Measurements from ENCODE around the gene SPATA2.

The SPATA2 gene

DNA sequence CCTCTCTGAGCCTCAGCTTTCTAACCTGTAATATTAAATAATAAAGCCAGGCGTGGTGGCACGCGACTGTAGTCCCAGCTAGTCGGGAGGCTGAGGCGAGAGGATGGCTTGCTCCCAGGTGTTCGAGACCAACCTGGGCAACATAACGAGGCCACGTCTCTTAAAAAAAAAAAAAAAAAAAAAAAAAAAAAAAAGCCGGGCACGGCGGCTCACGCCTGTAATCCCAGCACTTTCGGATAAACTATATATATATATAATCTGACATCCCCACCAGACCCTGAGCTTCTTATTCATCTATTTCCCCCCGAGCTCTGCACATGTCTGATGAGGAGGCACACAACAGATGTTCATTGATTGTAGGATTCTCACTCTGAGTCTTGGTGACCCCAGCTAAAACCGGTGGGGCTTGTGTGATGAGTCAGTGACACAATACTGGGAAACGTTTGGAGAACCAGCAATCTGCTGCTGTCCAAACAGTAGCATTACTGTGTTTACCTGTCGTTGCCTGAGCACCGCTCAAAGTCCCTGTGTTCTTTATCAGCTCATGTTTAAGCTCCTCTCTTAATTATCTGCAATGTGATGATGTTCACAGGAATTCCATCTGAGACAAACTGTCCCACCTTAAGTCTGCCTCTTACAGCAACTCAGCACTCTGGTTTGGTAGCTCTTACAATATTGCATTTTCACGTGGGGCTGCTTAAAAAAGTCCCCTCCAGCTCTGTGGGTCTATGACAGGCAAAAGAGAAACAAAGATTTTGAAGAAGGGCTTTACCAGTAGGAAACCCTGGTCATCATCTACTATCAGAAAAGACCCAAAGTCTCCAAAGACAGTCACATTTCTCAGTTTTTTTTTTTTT, 1.0 kb upstream of the SPATA2 start:
- peak overlapping the region; percentile 66 for H3K4me3 ChIP-seq (ENCODE audit: low read depth, low read length)
- TF ChIP-seq, protein P1, sequence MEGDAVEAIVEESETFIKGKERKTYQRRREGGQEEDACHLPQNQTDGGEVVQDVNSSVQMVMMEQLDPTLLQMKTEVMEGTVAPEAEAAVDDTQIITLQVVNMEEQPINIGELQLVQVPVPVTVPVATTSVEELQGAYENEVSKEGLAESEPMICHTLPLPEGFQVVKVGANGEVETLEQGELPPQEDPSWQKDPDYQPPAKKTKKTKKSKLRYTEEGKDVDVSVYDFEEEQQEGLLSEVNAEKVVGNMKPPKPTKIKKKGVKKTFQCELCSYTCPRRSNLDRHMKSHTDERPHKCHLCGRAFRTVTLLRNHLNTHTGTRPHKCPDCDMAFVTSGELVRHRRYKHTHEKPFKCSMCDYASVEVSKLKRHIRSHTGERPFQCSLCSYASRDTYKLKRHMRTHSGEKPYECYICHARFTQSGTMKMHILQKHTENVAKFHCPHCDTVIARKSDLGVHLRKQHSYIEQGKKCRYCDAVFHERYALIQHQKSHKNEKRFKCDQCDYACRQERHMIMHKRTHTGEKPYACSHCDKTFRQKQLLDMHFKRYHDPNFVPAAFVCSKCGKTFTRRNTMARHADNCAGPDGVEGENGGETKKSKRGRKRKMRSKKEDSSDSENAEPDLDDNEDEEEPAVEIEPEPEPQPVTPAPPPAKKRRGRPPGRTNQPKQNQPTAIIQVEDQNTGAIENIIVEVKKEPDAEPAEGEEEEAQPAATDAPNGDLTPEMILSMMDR (IDR thresholded peaks at IDR 0.05; ENCODE audit: control insufficient read depth, extremely low read depth, insufficient read depth) = no peak
- no peak for DNase-seq (ENCODE audit: low read depth)

DNA sequence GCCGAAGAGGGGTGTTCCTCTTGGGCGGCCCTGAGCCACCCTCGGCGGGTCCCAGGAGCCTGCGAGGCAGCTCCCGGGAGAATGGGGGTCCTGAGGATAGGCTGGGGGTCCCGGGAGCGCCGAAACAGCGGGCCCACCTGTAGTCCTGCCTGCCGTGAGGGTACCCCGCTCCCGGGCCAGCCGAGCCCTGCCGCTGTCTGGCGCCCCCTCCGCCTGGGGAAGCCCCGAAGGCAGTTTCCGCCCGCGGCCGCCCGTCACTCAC, 280 bp downstream of the SPATA2 start:
- DNase-seq (ENCODE audit: low read depth) = no peak
- TF ChIP-seq, protein P1 (IDR thresholded peaks at IDR 0.05; ENCODE audit: control insufficient read depth, extremely low read depth, insufficient read depth) = no peak

DNA sequence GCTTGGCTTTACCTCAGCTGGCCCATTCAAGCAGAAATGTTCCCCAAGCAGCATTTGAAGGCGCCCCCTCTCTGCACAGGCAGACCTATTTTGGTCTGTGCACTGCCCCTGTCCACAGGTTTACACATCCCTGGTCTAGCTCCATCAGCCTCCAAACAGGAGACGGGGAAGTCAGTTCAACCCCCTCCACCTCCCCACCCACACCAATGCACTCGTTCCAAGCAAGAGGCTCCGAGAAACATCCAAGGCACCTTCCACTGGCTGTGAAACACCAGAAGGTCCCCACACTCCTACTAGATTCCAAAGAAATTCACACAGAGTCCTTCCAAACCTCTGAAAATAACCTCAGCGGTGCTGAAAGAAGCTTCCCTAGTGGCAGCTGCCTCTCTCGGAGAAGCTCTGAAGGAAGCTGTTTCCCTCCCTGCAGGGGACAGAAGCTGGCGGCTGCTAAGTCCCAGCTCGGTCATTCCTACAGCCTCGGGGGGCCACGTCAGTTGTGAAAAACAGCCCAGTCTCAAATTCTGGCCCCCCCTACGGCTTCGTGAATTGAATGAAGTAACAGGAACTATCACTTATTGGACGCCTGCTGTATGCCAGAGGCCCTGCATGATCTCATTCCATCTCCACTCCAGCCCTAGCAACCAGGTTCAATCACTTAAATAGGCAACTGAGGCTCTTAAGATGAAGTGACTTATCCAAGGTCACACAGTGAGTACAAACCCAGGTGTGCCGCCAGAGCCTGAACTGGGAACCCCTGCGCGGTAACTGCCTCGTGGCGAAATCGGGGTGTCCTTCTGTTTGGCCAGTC, 815 bp downstream of the SPATA2 start:
- TF ChIP-seq, protein P1 (IDR thresholded peaks at IDR 0.05; ENCODE audit: control insufficient read depth, extremely low read depth, insufficient read depth) = peak; percentile 7; the same call in 1 of the 2 replicates
- H3K4me3 ChIP-seq (ENCODE audit: low read depth, low read length) = peak overlapping the region; percentile 66
- no peak for DNase-seq (ENCODE audit: low read depth)

More for the DNA sequence above, 280 bp downstream of the SPATA2 start:
- peak overlapping the region; percentile 66 for H3K4me3 ChIP-seq (ENCODE audit: low read depth, low read length)

DNA sequence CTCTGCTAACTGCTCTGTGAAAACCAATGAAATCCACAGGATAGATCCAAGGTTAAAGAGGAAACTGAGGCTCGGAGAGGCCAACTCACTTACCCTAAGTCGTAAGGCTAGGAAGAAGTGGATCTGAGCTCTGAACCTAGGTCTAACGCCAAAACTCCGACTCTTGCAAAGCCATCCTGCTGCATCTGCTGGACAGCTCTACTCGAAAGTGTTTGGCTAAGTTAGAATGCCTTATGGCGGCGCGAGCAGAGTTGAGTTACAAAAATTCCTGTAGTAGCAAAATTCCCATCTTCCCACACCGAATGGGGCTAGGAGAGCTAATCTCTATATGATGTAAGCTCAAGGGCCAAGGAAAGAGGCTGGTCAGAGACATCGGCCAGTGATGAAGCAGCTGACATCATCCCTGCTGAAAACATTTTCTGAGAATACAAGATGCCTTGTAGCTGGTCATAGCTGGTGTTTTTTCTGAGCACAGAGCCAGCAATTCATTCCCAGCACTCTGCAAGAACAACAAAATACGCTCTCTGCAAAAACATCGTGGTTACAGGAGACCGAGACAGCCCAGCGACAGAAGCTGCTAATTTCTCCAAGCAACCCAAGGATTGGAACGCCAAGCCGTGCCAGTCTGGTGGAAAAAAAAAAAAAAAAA, 1.8 kb downstream of the SPATA2 start:
- H3K4me3 ChIP-seq (ENCODE audit: low read depth, low read length) = peak overlapping the region; percentile 66
- TF ChIP-seq, protein P1 (IDR thresholded peaks at IDR 0.05; ENCODE audit: control insufficient read depth, extremely low read depth, insufficient read depth) = no peak
- DNase-seq (ENCODE audit: low read depth) = no peak

DNA sequence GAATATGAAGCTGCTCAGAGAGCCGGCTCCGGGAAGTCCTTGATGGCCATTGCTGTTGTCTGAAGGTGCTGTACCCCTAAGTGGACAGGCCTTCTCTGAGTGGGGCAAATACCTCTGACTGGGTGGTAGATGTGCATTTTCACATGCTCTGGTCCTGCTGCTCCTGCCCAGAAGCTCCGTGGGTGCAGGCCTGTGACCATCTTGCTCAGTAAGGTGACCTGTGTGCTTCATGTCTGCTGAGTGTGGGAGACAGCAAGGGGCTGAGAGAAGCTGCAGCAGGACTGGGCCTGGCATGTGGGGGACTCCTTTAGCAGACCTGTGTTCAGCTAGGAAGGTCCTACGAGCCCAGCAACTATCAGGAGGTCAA, 5.0 kb downstream of the SPATA2 start:
- no peak for DNase-seq (ENCODE audit: low read depth)
- H3K4me3 ChIP-seq (ENCODE audit: low read depth, low read length) = peak overlapping the region; percentile 32
- TF ChIP-seq, protein P1 (IDR thresholded peaks at IDR 0.05; ENCODE audit: control insufficient read depth, extremely low read depth, insufficient read depth) = no peak

DNA sequence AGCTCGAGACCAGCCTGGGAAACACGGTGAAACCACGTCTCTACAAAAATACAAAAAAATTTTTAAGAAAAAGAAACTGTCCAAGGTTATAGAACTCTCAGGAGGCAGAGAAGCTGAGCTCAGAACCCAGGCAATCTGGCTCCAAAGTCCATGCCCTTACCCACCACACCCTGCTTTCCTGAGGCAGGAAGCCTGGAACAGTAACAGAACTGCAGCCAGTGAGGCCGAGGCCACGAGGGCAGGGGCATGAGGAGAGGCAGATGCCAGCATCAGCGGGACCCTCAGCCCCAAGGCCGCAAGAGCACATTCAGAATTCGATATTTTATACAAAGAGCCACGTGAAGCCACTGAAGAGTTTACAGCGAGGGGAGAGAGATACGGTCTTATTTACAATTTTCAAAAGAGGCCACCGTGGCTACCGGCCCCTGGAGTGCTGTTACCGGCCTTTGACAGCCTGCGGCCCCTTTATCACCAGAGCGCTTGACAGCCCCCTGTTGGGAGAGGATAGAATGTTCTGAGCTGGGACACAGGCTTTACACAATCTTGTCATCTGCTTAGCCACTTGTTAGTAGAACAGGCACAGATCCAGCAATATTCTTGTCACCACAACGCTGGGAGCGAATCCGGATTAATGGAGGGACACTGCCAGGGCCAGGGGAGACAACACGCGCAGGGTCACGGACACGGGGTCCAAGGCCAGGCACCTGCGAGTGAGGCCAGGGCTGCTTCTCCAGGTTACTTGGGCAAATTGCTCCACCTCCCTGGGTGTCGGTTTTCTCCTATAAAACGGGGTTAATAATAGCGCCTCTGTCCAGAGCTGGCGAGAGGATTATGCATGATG, 5.6 kb downstream of the SPATA2 start:
- DNase-seq (ENCODE audit: low read depth) = peak; percentile 58
- peak overlapping the region; percentile 32 for H3K4me3 ChIP-seq (ENCODE audit: low read depth, low read length)
- TF ChIP-seq, protein P1 (IDR thresholded peaks at IDR 0.05; ENCODE audit: control insufficient read depth, extremely low read depth, insufficient read depth) = peak; percentile 44

Data from LNCaP clone FGC (cell line).